ENCODE data around the gene HSPB9.

Gene HSPB9

GRCh38 chr17:42101513-42102292 lies 20.9 kb upstream of the HSPB9 start:
- DNase-seq (ENCODE audit: low read depth in 2 of 2), result peak; percentile 45 to 76

- DNase-seq (ENCODE audit: low read depth in 2 of 2), result no peak
These were observed 19.2 kb upstream of the HSPB9 start for GRCh38 chr17:42103221-42103954.

- no peak for DNase-seq (ENCODE audit: low read depth in 2 of 2)
These were observed 18.3 kb upstream of the HSPB9 start for GRCh38 chr17:42104264-42104663.

DNA sequence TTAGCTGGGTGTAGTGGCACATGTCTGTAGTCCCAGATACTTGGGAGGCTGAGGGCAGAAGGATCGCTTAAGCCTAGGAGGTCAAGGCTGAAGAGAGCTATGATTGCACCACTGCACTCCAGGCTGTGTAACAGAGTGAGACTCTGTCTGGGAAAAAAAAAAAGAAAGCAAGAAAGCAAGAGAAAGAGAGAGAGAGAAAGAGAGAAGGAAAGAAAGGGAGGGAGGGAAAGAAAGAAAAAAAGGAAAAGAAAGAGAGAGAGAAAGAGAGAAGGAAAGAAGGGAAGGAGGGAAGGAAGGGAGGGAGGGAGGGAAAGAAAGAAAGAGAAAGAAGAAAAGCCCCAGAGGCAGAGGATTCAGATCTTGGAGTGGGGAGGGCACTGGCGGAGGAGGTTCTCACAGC lies 16.6 kb upstream of the HSPB9 start:
- DNase-seq (ENCODE audit: low read depth in 2 of 2), result no peak

DNA sequence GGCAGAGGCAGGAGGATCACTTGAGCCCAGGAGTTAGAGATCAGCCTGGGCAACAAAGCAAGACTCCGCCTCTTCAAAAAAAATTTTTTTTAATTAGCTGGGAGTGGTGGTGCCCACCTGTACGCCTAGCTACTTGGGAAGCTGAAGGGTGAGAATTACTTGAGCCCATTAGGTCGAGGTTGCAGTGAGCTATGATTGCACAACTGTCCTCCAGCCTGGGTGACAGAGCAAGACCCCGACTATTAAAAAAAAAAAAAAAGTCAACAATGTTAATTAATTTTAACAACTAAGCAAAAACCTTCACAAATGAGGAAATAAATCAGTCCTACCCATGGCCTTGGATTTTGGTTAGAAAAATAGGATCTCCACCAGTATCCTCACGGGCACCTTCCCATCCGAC lies 15.5 kb upstream of the HSPB9 start:
- DNase-seq (ENCODE audit: low read depth in 2 of 2), result no peak

DNA sequence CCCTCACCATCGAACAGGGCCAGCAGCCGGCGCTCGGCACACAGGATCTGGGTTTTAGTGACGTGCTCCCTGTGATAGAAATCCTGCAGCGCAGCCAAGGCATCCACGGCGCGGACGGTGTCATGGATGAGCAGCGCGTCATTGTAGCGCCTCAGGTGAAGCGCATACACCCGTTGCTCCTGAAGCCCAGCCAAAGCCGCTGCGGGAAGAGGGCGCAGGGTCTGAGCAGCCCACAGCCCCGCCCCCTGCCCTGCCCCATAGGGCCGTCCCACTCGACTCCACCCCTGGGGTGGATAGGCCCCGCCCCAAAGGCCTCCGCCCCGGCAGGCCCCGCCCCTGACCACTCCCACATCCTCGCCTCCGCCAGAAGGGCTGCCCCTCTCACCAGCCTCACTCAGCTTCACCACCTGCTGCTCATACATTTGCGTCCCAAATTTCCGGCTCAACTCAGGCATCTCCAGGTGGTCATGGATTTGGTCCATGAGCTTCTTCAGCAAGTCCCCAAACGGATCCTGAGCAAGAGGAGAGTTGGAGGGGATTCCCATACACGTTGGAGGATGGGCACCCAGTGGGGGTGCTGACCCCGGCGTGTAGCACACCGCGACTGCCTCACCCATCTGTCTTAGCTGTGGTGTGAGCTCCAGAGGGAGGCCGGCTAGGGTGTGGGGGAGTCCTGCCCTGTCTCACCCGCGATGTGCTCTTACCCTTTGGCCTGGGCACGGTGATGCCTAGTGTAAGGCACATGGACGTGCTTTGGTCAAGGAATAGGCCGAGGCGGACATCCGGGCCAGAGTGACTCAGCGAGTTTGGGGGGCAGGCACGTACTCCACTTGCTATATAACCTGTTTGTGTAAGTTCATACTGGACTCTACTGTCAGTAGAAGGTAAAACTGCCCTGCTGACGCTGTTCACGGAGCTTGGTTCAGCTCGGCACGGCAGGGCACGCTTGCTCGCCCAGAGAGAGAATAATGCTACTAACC lies 14.7 kb upstream of the HSPB9 start:
- DNase-seq (ENCODE audit: low read depth in 2 of 2), result peak; percentile 91 to 95

- DNase-seq (ENCODE audit: low read depth in 2 of 2), result no peak
These were observed 13.5 kb upstream of the HSPB9 start for GRCh38 chr17:42109086-42109485.

DNA sequence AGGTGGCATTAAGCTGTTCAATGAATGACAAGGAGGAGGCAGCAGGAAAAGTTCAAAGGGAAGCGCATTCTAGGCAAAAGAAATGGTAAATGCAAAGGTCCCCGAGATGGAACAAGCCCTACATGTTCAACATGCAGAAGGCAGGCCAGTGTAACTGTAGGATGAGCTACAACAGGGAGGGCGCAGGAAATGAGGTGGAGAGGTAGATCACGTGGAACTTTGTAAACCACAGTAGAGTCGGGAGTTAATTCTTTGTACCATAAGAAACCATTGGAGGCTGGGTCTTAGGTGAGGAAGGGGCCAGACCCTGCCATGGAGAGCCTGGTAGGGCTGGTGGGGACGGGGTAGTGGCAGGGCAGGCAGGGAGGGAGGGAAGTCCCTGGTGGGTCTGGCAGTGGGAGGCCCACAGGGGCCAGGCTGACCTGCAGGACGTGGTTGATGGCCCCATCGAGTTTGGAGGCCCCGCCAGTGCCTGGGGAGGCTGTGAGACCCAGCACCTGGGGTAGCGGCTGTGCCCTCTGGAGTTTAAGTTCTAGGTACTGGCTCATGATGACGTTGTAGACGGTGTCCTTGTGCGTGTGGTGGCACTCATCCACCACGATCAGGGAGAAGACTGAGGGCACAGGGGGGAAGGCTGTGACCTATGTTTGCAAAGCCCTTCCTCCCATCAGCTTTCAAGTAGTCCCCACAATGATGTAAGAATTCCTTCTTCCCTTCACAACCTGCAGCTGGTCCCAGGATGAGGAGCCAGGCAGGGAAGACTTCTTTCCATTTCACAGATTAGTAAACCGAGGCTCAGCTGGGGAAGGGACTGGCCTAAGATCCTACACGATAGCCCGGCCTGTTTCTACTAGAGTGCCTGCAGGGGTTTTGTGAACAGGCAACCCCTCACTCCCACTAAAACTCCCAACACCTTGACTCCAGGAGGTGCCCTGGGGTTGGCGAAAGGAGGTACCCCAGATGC lies 12.0 kb upstream of the HSPB9 start:
- no peak for DNase-seq (ENCODE audit: low read depth in 2 of 2)

DNA sequence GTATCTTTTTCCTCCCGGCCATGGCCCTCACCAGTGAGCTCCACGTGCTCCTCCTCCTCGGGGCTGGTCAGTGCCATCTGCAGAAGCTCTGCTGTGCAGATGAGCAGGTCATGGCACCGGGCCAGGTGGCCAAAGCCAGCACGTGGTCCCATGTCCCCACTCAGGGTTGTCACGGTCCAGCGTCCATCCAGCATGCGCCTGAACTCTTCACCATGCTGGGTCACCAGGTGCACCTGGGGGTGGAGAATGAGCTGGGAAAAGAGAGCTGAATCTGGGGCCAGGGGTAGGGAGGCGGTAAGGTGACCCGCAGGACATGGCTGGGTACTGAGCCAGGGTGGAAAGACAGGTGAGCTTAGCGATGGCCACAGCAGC lies 11.4 kb upstream of the HSPB9 start:
- no peak for DNase-seq (ENCODE audit: low read depth in 2 of 2)

- DNase-seq (ENCODE audit: low read depth in 2 of 2), result no peak
These were observed 10.6 kb upstream of the HSPB9 start for GRCh38 chr17:42111871-42112551.

- DNase-seq (ENCODE audit: low read depth in 2 of 2), result peak; percentile 54 to 68
These were observed 9.9 kb upstream of the HSPB9 start, which contains the start of gene DHX58 for GRCh38 chr17:42112552-42113176. TSS of gene DHX58 (minus strand) at chr17:42112714. CDS start at chr17:42111892, 822 bp downstream.

- DNase-seq (ENCODE audit: low read depth in 2 of 2), result no peak
These were observed 9.1 kb upstream of the HSPB9 start for GRCh38 chr17:42113293-42114069.

DNA sequence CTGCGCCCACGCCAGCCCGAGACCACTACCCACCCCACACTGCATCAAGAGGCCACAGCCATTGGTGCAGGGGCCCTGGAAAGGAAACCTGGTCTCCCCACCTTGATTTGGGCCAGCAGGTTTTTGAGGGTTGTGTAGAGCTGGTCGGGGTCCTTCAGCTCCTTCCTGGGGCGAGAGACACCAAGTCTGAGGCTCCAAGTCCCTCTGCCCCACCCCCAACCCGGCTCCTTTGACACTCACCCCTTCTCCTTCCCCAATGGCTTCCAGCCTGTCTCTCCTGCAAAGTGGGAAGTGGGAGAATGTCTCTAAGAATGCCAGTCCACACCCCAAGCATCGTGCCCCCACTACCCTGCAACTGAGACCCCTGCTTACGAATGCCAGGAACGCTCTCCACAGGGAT lies 8.5 kb upstream of the HSPB9 start:
- no peak for DNase-seq (ENCODE audit: low read depth in 2 of 2)

DNA sequence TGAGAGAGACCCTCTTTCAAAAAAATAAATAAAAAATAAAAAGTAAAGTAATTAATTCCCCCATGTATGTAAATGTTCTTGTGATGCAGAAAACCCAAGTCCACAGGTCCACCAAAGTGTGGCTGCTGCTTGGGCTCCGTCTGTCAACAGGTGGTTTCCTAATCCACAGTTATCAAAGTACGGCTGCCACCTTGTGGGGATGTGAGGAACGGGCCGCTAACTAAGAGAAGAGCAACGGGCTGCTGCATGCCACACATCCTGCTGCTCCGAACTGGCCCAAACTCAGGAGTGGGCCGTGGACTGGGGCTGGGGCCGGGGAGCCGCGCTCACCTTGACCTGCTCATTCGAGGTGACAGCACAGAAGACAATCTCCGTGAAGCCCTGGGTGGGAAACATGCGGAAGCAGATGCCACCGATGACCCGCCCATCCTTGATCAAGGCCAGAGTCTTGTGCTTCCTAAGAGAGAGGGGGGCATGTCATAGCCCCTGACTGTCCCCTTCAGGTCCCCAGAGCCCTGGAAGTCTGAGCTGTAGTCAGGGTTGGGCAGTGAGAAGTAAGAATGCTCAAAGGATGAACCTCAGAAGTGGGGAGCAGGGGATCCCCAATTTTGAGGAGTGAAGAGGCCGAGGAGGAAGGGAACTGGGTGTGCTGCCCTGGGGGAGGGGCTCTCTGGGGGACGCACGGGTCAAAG lies 5.8 kb upstream of the HSPB9 start:
- DNase-seq (ENCODE audit: low read depth in 2 of 2), result peak; percentile 72 to 76

- DNase-seq (ENCODE audit: low read depth in 2 of 2), result no peak
These were observed 5.0 kb upstream of the HSPB9 start for GRCh38 chr17:42117397-42118125.

- DNase-seq (ENCODE audit: low read depth in 2 of 2), result no peak
These were observed 4.5 kb upstream of the HSPB9 start for GRCh38 chr17:42118126-42118510.

DNA sequence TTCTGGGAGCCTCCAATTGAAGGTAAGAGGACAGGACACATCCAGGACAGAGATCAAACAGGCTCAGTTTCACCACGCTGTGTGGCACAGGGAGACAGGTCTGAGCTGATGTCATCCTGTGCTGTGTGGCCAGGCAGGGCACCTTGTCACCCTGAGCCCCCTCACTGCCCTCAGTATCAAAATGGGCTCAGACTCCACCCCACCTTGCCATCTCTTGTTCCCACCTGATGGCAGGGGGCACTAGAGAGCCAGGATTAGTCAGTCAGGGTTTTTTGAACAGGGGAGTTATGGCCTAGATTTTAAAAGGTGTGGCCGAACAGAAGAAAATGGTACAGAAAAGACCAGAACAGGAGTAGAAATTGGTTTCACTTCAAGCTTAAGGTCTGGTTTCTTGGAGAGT lies 4.1 kb upstream of the HSPB9 start:
- no peak for DNase-seq (ENCODE audit: low read depth in 2 of 2)

DNA sequence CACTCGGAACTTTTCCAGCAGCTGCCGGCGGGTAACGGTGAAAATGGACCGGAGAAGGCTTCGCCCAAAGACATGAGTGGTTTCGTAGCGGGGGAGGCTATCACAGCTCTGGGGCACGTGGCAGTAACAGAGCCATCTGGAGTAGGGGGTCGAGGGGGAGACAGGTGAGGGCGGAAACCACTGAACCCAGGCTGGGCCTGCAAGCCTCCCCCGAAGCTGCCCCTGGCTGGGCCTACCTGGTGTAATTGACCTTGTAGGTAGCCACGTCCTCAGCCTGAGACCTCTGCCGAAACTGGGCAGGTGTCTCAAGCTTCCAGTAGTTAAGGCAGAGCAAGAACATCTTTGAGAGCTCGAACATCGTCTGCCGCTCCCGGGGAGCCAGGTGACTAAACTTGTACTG lies 3.3 kb upstream of the HSPB9 start:
- no peak for DNase-seq (ENCODE audit: low read depth in 2 of 2)
